Activated T-cell treated with anti-CD3 and anti-CD28 coated beads for 1 hour (primary cell): ENCODE results near the gene LIME1.
"Not testable (repeated sequence)": the region's sequence is repeated elsewhere in the genome, so short reads cannot be mapped to it uniquely, and the experiment has no call there.

Experiments
- DNase-seq: peaks from one replicate; pipeline ENCODE4 v3.0.0-alpha.2; 2020; ENCODE audit warnings: low read depth

The LIME1 gene

DNA sequence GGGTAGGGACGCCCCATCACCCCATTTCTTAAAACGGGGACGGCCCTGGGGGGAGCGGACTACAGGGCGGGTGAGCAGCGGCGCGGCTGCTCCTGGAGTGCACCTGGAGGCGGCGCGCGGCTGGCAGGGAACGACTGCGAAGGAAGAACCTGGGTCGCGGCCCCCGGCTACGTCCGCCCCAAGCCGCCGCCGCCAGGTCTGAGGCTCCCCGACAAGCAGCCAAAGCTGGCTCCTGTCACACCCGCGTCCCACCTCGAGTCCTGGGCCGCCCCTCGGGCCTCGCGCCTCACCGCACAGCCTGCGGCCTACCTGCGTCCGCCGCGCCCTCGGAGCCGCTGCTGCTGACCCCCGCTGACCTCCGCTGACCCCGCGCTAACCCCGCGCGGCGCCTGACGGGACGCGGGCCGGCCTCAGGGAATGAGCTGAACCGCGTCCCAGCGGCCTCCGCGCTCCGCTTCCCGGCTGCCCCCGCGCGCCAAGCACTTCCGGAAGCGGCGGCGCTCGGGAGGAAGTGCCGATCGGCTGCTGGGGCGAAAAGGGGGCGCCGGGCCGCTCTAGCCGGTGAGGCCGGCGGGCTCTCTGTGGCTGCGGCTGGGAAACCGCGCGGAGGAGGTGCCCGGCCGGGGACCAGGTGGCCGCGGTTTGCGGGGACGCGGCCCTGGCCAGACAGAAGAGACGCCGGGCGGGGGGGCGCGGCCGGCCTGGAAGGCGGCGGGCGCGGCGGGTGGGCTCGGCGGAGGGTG is 28.7 kb upstream of the LIME1 start, which contains the start of the genes ARFRP1 and ZGPAT:
Gene ARFRP1, minus strand, starts transcription at position 419 of the 743 bp plus-strand sequence. CDS start 885 bp downstream, outside the sequence.
Gene ZGPAT, plus strand, starts transcription at position 482 of the 743 bp plus-strand sequence. CDS start 542 bp downstream, outside the sequence.
- DNase-seq, result peak; percentile 81

DNA sequence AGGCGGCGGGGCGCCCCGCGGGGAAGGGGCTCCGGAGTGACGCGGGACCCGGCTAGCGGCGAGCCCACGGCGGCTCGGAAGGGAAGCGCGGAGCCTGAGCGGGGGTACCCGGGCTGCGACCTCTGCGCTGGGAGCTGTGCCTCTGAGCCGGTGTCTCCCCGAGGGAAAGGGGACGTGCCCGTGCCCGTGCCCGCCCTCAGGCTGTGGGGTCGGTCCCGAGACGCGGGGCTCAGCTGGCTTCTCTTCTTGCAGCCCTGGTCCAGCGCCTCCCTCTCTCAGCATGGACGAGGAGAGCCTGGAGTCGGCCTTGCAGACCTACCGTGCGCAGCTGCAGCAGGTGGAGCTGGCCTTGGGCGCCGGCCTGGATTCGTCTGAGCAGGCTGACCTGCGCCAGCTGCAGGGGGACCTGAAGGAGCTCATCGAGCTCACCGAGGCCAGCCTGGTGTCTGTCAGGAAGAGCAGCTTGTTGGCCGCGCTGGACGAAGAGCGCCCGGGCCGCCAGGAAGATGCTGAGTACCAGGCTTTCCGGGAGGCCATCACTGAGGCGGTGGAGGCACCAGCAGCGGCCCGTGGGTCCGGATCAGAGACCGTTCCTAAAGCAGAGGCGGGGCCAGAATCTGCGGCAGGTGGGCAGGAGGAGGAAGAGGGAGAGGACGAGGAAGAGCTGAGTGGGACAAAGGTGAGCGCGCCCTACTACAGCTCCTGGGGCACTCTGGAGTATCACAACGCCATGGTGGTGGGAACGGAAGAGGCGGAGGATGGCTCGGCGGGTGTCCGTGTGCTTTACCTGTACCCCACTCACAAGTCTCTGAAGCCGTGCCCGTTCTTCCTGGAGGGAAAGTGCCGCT is 27.9 kb upstream of the LIME1 start:
- no peak for DNase-seq

DNA sequence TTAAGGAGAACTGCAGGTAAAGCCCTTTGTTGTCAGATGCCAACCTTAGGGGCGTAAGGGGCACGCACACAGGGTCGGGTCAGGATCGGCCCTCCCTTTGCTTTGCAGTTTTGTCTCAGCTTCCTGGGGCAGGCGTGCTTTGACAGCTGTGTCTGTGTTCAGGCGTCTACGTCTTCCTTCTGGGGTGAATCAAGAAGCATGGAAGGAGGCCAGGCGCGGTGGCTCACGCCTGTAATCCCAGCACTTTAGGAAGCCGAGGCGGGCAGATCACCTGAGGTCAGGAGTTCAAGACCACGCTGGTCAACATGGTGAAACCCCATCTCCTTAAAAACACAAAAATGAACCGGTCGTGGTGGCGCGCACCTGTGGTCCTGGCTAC is 27.3 kb upstream of the LIME1 start:
- no peak for DNase-seq

DNA sequence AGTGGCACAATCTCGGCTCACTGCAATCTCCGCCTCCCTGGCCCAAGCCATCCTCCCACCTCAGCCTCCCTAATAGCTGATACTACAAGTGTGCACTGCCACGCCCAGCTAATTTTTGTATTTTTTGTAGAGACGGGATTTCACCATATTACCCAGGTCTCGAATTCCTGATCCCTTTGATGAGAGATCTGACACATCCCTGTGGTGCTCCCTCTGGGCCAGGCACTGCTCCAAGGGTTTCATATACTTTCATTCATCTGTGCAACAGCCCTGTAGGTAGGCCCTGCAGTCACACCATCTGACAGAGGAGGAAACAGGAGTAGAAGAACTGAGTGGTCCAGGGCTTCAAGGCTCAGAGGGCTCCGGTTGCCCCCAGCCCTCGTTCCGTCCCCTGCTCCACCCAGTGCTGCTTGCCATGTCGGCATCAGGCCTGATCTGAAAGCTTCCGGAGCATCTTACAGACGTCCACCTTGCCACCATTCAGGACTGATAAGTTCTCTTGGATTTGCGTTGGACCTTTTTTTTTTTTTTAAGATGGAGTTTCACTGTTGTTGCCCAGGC is 25.3 kb upstream of the LIME1 start:
- no peak for DNase-seq

DNA sequence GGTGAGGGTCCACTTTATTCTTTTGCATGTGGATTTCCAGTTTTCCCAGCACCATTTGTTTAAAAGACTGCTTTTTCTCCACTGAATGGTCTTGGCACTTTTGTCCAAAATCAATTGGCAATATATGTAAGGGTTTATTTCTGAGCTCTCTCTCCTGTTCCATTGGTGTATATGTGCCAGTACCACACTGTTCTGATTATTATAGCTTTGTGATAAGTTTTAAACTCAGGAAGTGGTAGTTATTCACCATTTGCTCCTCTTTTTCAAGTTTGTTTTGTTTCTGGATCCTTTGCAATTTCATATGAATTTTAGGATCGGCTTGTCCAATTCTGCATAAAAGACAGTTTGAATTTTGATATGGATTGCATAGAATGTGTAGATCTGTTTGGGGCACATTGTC is 24.3 kb upstream of the LIME1 start:
- no peak for DNase-seq

DNA sequence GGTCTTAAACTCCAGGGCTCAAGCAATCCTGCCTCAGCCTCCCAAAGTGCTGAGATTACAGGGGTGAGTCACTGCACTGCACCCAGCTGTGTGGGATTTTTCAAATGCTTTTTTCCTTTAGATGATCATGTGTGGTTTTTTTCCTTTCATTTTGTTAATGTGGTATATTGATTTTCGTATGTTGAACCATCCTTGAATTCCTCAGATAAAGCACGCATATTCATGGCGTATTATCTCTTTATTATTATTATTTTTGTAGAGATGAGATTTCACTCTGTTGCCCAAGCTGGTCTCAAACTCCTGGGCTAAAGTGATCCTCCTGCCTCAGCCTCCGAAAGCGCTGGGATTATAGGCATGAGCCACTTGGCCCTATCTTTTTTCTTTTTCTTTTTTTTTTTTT is 21.6 kb upstream of the LIME1 start:
- no peak for DNase-seq

DNA sequence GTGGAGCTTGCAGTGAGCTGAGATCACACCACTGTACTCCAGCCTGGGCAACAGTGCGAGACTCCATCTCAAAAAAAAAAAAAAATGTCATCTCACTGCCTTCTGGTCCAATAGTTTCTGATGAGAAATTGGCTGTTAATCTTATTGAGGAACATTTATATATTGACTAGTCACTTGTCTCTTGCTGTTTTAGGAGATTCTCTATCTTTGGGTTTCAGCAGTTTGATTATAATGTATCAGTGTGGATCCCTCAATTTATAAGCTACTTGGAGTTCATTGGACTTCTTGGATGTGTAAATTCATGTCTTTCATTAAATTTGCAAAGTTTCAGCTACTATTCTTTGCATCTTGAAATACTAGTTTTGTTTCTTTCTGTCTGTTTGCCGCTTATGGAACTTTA is 17.5 kb upstream of the LIME1 start:
- DNase-seq, result no peak

DNA sequence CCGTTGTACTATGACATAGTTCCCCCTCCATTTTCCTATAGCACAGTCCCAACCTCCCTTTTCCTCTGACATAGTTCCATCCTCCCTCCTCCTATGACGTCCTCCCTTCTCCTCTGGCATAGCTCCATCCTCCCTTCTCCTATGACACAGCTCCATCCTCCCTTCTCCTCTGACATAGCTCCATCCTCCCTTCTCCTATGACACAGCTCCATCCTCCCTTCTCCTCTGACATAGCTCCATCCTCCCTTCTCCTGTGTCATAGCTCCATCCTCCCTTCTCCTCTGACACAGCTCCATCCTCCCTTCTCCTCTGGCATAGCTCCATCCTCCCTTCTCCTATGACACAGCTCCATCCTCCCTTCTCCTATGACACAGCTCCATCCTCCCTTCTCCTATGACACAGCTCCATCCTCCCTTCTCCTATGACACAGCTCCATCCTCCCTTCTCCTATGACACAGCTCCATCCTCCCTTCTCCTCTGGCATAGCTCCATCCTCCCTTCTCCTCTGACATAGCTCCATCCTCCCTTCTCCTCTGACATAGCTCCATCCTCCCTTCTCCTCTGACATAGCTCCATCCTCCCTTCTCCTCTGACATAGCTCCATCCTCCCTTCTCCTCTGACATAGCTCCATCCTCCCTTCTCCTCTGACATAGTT is 13.4 kb upstream of the LIME1 start:
- DNase-seq, result not testable (repeated sequence)

DNA sequence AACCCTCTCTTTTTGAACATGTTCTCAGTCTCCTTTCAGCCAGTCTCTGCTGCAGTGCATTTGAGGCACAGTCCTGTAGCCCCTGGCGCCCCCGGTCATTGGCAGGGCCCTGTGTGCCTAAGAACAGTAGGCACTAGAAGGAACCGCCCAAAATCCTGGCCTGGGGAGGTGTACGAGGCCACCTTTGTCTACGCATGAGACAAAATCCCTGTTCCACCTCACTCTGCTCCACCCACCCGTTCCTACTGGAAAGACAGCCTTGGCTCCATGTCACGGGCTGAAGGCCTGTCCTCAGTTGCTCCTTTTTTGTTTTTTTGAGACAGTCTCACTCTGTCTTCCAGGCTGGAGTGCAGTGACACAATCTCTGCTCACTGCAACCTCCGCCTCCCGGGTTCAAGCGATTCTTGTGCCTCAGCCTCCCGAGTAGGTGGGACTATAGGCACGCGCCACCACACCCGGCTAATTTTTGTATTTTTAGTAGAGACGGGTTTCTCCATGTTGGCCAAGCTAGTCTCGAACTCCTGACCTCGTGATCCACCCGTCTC is 6.2 kb upstream of the LIME1 start:
- not testable (repeated sequence) for DNase-seq

DNA sequence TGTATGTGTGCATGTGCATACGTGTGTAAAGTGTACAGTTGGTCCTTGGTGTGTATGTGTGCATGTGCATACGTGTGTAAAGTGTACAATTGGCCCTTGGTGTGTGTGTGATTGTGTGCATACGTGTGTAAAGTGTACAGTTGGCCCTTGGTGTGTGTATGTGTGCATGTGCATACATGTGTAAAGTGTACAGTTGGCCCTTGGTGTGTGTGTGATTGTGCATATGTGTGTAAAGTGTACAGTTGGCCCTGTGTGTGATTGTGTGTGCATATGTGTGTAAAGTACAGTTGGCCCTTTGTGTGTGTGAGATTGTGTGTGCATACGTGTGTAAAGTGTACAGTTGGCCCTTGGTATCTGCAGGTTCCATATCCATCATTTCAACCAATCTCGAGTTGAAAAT is 5.1 kb upstream of the LIME1 start:
- DNase-seq, result no peak

DNA sequence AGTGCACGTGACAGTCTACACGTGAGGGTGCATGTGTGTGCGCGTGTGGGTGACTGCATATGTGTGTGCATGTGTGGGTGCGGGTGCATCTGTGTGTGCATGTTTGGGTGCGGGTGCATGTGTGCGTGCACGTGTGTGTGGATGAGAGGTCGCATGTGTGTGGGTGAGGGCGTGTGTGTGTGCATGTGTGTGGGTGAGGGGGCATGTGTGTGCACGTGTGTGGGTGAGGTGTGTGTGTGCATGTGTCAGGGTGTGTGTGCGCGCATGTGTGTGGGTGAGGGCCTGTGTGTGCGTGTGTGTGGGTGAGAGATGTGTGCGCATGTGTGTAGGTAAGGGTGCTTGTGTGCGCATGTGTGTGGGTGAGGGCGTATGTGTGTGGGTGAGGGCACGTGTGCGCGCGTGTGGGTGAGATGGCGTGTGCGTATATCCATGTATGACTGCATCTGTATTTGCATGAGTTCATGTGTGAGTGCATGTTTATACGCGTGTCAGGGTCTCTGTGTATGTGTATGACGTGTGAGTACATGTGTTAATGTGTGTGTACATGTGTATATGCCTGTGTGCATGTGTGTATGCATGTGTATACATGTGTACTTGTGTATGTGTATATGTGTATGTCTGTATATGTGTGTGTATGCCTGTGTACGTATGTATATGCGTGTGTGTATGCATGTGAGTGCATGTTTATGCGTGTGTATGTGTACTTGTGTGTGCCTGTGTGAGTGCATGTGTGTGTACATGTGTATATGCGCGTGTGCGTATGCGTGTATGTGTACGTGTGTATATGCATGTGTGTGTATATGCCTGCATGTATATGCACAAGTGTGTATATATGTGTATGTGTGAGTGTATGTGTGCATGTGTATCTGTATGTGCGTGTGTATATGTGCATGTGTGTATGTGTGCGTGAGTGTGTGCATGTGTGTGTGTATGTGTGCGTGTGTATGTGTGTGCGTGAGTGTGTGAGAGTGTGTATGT is 4.1 kb upstream of the LIME1 start:
- DNase-seq, result no peak

DNA sequence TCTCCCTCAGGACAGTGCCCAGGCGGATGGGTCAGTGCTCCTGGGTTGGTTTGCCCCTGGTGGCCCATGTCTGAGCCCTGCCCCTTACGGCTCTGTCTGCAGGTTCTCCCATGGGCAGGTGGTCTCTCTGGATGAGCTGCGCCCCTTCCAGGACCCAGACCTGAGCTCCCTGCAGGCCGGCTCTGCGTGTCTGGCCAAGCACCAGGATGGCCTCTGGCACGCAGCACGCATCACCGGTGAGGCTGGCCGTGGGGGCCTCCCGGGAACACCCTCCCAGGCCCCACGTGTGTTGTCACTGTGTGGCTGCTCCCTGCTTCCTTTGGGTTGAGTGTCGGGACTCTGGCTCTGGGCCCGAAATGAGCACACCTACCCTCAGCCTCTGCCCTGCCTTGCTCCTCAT is 3.3 kb upstream of the LIME1 start:
- no peak for DNase-seq

DNA sequence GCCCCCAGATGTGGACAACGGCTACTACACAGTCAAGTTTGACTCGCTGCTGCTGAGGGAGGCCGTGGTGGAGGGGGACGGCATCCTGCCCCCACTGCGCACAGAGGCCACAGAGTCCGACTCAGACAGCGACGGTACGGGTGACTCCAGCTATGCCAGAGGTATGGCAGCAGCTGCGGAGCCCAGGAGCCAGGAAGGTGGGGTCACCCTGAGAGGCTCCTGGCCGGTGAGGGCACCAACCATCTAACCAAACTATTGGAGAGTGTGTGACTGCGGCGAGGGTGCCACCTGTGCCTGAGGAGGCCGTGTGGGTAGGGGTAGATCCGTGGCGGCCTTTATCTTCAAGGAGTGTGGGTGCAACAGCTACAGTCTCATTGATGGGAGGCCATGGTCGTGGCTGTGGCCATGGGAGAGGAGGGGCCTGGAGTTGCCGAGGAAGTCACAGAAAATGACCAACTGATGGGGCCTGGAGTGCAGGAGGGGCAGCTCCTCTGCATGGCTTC is 2.8 kb upstream of the LIME1 start:
- DNase-seq, result no peak

DNA sequence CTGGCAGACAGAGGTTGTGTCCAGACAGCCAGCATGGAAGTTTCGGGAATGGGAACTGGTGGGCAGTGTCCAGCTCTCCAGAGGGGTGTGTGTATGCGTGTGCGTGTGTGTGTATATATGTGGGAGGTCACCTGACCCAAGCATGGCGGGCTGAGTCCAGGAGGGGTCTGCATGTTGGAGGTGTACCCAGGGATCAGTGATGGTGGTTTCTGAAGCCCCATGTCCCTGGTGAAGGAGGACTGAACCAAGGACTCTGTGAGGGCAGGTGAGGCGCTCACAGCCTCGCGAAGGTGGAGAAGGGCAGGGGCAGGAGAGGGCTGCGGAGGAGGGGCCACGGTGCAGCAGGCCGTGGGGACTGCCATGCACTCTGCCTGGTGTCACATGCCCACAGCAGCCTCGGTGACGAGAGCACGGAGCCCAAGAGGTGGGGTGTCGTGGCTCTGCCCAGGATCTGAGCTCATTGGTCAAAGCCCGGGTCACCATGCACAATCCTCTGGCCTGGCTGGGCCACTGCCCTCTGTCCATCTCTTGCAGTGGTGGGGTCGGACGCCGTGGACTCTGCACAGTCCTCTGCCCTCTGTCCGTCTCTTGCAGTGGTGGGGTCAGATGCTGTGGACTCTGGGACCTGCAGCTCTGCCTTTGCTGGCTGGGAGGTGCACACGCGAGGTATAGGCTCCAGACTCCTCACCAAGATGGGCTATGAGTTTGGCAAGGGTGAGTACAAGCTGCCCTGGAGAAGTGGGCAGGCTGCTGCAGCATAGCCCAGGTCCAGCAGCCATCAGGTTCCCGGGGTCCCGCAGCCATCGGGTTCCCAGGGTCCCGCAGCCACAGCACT is 2.1 kb upstream of the LIME1 start:
- no peak for DNase-seq

DNA sequence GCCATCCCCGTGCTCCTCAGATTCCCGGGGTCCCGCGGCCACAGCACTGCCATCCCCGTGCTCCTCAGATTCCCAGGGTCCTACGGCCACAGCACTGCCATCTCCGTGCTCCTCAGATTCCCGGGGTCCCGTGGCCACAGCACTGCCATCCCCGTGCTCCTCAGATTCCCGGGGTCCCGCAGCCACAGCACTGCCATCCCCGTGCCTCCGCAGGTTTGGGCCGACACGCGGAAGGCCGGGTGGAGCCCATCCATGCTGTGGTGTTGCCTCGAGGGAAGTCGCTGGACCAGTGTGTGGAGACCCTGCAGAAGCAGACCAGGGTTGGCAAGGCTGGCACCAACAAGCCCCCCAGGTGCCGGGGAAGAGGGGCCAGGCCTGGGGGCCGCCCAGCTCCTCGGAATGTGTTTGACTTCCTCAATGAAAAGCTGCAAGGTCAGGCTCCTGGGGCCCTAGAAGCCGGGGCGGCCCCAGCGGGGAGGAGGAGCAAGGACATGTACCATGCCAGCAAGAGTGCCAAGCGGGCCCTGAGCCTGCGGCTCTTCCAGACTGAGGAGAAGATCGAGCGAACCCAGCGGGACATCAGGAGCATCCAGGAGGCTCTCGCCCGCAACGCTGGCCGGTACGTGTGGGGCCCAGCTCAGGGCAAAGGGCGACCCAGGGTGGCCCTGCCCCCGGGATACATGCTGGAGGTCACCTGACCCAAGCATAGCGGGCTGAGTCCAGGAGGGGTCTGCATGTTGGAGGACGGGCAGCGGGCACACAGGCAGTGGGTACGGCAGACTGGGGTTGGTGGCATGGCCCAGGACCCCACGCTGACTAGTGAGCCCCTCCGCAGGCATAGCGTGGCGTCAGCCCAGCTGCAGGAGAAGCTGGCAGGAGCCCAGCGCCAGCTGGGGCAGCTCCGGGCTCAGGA is 1.3 kb upstream of the LIME1 start:
- DNase-seq, result no peak

DNA sequence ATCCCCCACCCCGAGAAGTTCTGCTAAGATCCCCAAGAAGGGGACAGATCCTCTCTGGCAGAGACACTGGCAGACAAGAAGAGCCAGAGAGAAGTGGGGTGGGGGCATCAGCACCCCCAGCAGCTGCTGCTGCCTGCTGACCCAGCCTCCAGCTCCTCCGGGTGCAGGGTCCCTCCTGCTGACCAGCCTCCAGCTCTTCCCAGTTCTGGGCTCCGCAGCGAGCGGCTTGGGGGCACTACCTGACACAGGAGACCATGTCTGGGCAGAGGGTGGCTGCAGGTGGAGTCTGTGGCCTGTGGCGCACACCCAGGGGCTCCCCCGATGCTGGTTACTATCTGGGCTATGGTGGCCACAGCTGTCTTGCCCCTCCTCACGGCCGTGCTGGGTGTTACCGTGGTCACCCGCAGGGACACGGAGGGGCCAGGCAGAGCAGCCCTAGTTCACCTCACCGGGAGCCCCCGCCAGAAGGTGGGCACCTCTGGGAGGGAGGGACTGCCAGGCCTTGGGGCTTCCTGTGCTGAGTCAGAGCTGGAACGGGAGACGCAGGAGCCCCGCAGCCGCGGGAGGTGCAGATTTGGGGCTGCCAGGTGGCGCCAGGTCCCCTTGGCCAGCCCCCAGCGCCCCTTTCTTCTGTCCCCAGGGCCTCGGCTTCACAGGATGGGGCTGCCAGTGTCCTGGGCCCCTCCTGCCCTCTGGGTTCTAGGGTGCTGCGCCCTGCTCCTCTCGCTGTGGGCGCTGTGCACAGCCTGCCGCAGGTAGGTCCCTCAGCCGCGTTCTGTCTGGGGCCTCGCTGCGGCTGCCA is 630 bp downstream of the LIME1 start:
- DNase-seq, result peak; percentile 52

DNA sequence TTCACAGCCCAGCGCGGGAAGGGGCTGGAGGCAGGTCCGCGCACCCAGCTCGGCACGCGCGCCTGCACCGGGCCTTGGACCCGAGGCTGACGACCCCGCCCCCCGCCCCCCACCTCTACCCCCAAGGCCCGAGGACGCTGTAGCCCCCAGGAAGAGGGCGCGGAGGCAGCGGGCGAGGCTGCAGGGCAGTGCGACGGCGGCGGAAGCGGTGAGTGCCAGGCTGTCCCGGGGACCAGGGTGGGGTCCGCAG is 1.2 kb downstream of the LIME1 start:
- DNase-seq, result no peak
